ENCODE measurements around the gene ALDH3A1. TPM values are rescaled to one million over a fixed set of nuclear protein-coding genes. Genes with fewer than 3 reads are reported as not detected.

ALDH3A1 gene
- total RNA-seq, 4 donors from 2014 or later = 28.3 to 93.0 (median 64.0) TPM

DNA sequence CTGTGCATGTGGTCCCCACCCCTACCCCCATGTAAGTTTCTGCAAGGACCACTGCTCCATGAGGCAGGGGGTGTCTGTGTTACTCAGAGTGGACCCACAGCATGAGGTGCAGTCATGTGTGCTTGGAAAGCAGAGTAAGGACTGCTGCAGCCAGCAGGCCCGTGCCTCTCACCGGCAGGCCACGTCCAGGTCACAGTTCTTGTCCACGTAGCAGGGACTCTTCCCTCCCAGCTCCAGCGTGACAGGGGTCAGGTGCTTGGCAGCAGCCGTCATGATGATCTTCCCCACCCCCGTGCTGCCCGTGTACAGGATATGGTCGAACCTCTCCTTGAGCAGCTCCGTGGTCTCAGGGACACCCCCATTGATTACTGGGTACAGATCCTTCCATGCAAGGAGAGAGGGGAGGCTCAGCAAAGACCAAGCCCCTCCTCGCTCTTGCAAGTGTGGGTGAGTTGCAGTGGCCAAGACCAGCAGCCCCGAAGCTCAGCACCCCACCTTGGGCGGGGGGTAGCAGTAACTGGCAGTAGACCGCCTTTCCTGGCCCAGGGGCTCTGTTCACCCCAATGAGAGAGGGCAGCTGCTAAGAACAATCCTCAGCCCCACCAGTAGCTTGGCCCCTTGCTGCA is 6.2 kb downstream of the ALDH3A1 start:
- WGBS, 2 donors = 81 to 95% methylated on average over 14 of the region's 14 CpGs
- DNase-seq (ENCODE audit: low spot score in 2 of 2) = no peak
- intact Hi-C loops (cut with DNase I; ENCODE audit: low total_unique reads) = no loop called here
- H3K4me3 ChIP-seq (ENCODE audit: low read depth, poor library complexity, severe bottlenecking) = no peak overlapping the region
- TF ChIP-seq, protein P1, sequence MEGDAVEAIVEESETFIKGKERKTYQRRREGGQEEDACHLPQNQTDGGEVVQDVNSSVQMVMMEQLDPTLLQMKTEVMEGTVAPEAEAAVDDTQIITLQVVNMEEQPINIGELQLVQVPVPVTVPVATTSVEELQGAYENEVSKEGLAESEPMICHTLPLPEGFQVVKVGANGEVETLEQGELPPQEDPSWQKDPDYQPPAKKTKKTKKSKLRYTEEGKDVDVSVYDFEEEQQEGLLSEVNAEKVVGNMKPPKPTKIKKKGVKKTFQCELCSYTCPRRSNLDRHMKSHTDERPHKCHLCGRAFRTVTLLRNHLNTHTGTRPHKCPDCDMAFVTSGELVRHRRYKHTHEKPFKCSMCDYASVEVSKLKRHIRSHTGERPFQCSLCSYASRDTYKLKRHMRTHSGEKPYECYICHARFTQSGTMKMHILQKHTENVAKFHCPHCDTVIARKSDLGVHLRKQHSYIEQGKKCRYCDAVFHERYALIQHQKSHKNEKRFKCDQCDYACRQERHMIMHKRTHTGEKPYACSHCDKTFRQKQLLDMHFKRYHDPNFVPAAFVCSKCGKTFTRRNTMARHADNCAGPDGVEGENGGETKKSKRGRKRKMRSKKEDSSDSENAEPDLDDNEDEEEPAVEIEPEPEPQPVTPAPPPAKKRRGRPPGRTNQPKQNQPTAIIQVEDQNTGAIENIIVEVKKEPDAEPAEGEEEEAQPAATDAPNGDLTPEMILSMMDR (IDR thresholded peaks at IDR 0.05) = no peak
- no peak for TF ChIP-seq POLR2A (IDR thresholded peaks at IDR 0.05)

DNA sequence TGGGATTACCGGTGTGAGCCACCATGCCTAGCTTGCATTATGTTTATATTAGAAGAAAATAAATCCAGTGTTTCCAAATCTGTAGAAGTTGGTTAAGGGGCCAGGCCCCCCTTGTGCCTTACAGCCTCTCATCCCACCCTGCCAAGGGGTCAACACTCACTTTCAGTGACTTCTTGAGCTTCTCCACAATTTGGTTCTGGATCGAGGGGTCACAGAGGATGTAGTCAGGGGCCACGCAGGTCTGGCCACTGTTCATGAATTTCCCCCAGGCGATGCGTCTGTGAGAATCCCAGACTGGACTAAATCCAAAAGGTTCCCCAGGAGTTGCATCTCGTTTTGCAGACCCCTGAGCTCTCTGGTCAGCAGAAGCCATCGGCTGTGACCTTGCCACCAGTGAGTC is 7.2 kb downstream of the ALDH3A1 start:
- TF ChIP-seq POLR2A (IDR thresholded peaks at IDR 0.05) = no peak
- TF ChIP-seq, protein P1 (IDR thresholded peaks at IDR 0.05) = no peak
- no peak for DNase-seq (ENCODE audit: low spot score in 2 of 2)
- H3K4me3 ChIP-seq (ENCODE audit: low read depth, poor library complexity, severe bottlenecking) = no peak overlapping the region
- intact Hi-C loops (cut with DNase I; ENCODE audit: low total_unique reads) = no loop called here
- WGBS, 2 donors = 85 to 86% methylated on average over 7 of the region's 7 CpGs

DNA sequence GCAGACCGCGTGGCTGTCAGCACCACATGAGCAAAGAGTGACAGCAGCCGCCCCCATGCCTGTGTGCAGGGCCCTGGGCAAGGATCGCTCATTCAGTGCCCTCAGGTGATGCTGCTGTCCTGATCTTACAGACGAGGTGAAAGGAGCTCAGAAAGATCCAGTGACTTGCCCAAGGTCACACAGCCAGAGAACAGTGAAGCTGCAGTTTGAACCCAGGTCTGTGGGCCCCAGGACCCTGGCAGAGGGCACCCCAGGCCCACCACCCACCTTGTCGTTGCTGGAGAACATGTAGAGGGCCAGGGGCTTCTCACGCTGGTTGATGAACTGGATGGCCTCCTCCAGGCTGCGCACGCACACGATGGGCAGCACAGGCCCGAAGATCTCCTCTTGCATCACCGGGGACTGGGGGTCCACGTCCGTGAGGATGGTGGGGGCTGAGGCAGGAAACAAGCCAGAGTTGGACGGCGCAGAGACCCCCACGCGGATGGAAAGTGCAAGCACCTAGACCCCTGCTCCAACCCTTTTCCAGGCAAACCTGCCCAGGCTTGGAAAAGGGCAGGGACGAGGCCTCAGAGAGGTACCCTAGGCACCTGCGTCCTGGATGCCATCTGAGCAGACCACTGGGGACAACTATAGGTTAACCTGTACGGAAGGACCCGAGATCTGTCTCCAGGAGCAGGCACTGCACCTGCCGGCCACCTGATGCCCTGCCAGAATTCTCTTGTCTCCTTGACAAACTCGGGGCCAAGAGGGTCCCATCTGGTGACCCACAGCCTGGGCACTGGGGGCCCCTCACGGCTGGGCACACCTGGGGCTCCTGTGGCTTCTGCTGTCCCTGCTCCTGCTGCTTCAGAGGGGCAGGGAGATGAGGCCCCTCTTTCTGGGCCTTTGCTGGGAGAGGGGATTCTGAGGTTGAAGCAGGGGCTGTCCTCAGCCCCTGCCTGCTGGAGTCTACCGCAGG is 8.6 kb downstream of the ALDH3A1 start:
- no peak overlapping the region for H3K4me3 ChIP-seq (ENCODE audit: low read depth, poor library complexity, severe bottlenecking)
- intact Hi-C loops (cut with DNase I; ENCODE audit: low total_unique reads) = no loop called here
- DNase-seq (ENCODE audit: low spot score in 2 of 2) = no peak
- 84 to 90% methylated on average over 20 to 25 of the region's 26 CpGs for WGBS, 2 donors
- TF ChIP-seq POLR2A (IDR thresholded peaks at IDR 0.05) = no peak
- TF ChIP-seq, protein P1 (IDR thresholded peaks at IDR 0.05) = no peak

DNA sequence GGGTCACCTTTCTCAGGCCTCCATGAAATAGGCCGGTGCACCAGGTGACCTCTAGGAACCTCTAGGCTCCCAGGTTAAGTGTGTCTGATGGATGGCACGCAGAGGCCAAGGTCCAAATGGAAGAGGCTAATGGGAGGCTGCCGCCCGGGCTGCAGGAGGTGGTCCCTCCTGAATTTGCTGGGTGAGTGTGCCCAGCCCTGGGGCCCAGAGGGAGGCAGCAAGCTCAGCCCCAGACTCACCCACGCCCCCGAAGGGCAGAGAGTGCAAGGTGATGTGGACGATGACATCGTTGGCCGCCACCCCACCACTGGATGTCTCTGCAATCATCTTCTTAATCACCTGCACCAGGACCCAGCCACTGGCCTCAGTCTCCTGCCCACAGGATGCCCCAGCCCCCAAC is 9.3 kb downstream of the ALDH3A1 start:
- H3K4me3 ChIP-seq (ENCODE audit: low read depth, poor library complexity, severe bottlenecking) = no peak overlapping the region
- no peak for DNase-seq (ENCODE audit: low spot score in 2 of 2)
- no peak for TF ChIP-seq POLR2A (IDR thresholded peaks at IDR 0.05)
- TF ChIP-seq, protein P1 (IDR thresholded peaks at IDR 0.05) = no peak
- 95 to 96% methylated on average over 9 of the region's 9 CpGs for WGBS, 2 donors
- intact Hi-C loops (cut with DNase I; ENCODE audit: low total_unique reads) = no loop called here

DNA sequence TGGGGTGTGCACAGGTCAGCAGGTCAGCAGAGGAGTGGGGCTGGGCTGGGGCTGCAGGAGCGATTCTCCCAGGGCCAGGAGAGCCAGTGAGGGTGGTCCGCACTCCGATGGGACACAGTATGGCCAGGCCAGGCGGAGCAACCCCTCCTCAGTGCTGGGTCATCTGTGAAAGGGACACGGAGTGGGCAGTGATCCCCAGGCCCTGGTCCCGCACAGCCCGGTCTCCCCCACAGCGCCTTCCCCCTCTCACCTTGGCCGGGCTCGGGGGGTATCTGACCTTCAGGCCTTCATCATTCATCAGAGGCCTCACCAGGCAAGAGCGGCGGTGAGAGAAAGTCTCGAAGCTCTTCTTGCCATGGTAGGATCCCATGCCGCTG is 10.0 kb downstream of the ALDH3A1 start:
- no peak for TF ChIP-seq POLR2A (IDR thresholded peaks at IDR 0.05)
- TF ChIP-seq, protein P1 (IDR thresholded peaks at IDR 0.05) = no peak
- DNase-seq (ENCODE audit: low spot score in 2 of 2) = no peak
- no peak overlapping the region for H3K4me3 ChIP-seq (ENCODE audit: low read depth, poor library complexity, severe bottlenecking)
- WGBS, 2 donors = 93 to 95% methylated on average over 13 to 14 of the region's 14 CpGs
- intact Hi-C loops (cut with DNase I; ENCODE audit: low total_unique reads) = no loop called here

All from lower leg skin (tissue), 4 donors.